ENCODE data around the gene TMEM39A.

The TMEM39A gene

DNA sequence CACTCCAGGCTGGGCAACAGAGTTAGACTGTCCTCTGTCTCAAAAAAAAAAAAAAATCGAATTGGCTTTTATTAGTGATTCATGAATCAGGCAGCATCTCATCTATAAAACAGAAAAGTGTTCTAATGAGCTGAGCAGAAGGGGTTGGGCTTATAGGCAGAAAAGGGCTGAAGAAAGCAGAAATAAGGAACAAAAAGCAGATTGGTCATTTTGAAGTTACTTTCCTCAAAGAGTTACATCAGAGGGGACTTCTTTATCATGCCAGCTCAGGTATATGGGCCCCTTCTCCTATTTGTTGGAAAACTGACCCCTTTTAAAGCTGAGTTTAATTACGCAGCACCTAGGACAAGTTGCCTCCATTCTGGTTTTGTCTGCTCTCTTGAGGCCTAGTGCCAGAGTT lies 4.6 kb upstream of the TMEM39A start:
- in situ Hi-C loops (cut with MboI; ENCODE audit: low pct_unique_long_range_greater_than_20kb, low sequenced_read_pairs, unreplicated experiment): no loop called here
- no peak for DNase-seq (ENCODE audit: low spot score)
- TF ChIP-seq CTCF (IDR thresholded peaks at IDR 0.05; ENCODE audit: extremely low read depth, insufficient read depth, missing control alignments): no peak

GRCh38 chr3:119457246-119457645 lies 6.2 kb downstream of the TMEM39A start:
- in situ Hi-C loops (cut with MboI; ENCODE audit: low pct_unique_long_range_greater_than_20kb, low sequenced_read_pairs, unreplicated experiment): no loop called here
- no peak for DNase-seq (ENCODE audit: low spot score)
- no peak for TF ChIP-seq CTCF (IDR thresholded peaks at IDR 0.05; ENCODE audit: extremely low read depth, insufficient read depth, missing control alignments)

DNA sequence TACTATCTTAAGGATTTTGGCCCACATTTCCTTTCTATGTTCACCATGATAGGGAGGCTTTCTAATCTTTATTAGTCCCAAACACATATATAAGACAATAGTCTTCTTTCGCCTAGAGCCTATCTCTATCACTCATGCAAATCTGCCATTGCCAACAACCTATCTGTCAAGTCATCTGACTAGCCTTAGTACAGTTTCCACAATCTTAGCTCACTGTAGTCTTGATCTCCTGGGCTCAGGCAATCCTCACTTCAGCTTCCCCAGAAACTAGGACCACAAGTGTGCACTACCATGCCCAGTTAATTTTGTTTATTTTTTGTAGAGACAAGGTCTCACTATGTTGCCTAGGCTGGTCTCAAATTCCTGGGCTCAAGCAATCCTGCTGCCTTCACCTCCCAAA lies 6.9 kb downstream of the TMEM39A start:
- DNase-seq (ENCODE audit: low spot score): no peak
- in situ Hi-C loops (cut with MboI; ENCODE audit: low pct_unique_long_range_greater_than_20kb, low sequenced_read_pairs, unreplicated experiment): no loop called here
- TF ChIP-seq CTCF (IDR thresholded peaks at IDR 0.05; ENCODE audit: extremely low read depth, insufficient read depth, missing control alignments): no peak

- no peak for TF ChIP-seq CTCF (IDR thresholded peaks at IDR 0.05; ENCODE audit: extremely low read depth, insufficient read depth, missing control alignments)
- DNase-seq (ENCODE audit: low spot score): no peak
- in situ Hi-C loops (cut with MboI; ENCODE audit: low pct_unique_long_range_greater_than_20kb, low sequenced_read_pairs, unreplicated experiment): no loop called here
Measured at GRCh38 chr3:119453822-119454221, 9.6 kb downstream of the TMEM39A start.

- in situ Hi-C loops (cut with MboI; ENCODE audit: low pct_unique_long_range_greater_than_20kb, low sequenced_read_pairs, unreplicated experiment): no loop called here
- no peak for DNase-seq (ENCODE audit: low spot score)
- no peak for TF ChIP-seq CTCF (IDR thresholded peaks at IDR 0.05; ENCODE audit: extremely low read depth, insufficient read depth, missing control alignments)
Measured at GRCh38 chr3:119444590-119444989, 18.8 kb downstream of the TMEM39A start.

GRCh38 chr3:119443179-119443578 lies 20.2 kb downstream of the TMEM39A start:
- no peak for TF ChIP-seq CTCF (IDR thresholded peaks at IDR 0.05; ENCODE audit: extremely low read depth, insufficient read depth, missing control alignments)
- in situ Hi-C loops (cut with MboI; ENCODE audit: low pct_unique_long_range_greater_than_20kb, low sequenced_read_pairs, unreplicated experiment): no loop called here
- no peak for DNase-seq (ENCODE audit: low spot score)

- DNase-seq (ENCODE audit: low spot score): no peak
- in situ Hi-C loops (cut with MboI; ENCODE audit: low pct_unique_long_range_greater_than_20kb, low sequenced_read_pairs, unreplicated experiment): no loop called here
Measured at GRCh38 chr3:119437691-119438258, 25.6 kb downstream of the TMEM39A start.

More at GRCh38 chr3:119437691-119438258, 25.6 kb downstream of the TMEM39A start:
- TF ChIP-seq CTCF (IDR thresholded peaks at IDR 0.05; ENCODE audit: extremely low read depth, insufficient read depth, missing control alignments): no peak

Data from GM13977 (cell line).